Activated T-helper 2 cell treated with anti-CD3 and anti-CD28 coated beads, Interferon-gamma antibody, Interleukin-2, Interleukin-4, amounts not matched to agents 10 μg/mL and 5 μg/mL and 100 μg/mL, durations not matched to agents 14 hours and 24 hours and 36 hours (primary cell): ENCODE results near the gene CLIC3. TPM values are rescaled to one million over a fixed set of nuclear protein-coding genes. Genes with fewer than 3 reads are reported as not detected.

Source experiments
- DNase-seq: peaks from one replicate; pipeline ENCODE4 v3.0.0; 2021; ENCODE audit warnings: low spot score
- H3K27ac Mint-ChIP-seq: one replicate; pipeline ENCODE4 v1.8.0; 2021; ENCODE audit warnings: mixed read lengths
- H3K27me3 Mint-ChIP-seq: one replicate; pipeline ENCODE4 v1.8.0; 2021; ENCODE audit warnings: low read depth, mixed read lengths
- H3K36me3 Mint-ChIP-seq: one replicate; pipeline ENCODE4 v1.8.0; 2021; ENCODE audit warnings: low read depth, mixed read lengths
- H3K4me1 Mint-ChIP-seq: one replicate; pipeline ENCODE4 v1.8.0; 2021; ENCODE audit warnings: low read depth, mixed read lengths
- H3K4me3 Mint-ChIP-seq: one replicate; pipeline ENCODE4 v1.8.0; 2021; ENCODE audit warnings: low read depth, mild to moderate bottlenecking, moderate library complexity, mixed read lengths
- H3K9me3 Mint-ChIP-seq: one replicate; pipeline ENCODE4 v1.8.0; 2021; ENCODE audit warnings: mixed read lengths
- intact Hi-C: fragments of 100-400 bp; cut with micrococcal nuclease; formaldehyde crosslinking; loops from one replicate; pipeline ENCODE4 v1.15.1; 2023
- total RNA-seq: library from RNA; stranded (reverse); gene quantifications from 2 replicates; pipeline ENCODE4 v1.2.3, GENCODE V29; 2022

The CLIC3 gene
- total RNA-seq, 1 donor from 2014 or later = not detected

- Mint-ChIP-seq H3K4me1 (no peaks in the 10 kb centered on the region), H3K9me3 (peaks cover 9% of the 10 kb centered on the region), H3K4me3 (no peak overlapping the region), H3K27ac (no peak overlapping the region), H3K36me3 (no peaks in the 10 kb centered on the region), H3K27me3 (no peaks in the 10 kb centered on the region)
- intact Hi-C loops = loop anchor here (10.0 kb wide), 1 partner anchor 76 kb away; the partner anchor contains the start of gene FUT7
- DNase-seq = no peak
These were observed 37.2 kb downstream of the CLIC3 start for GRCh38 chr9:136958898-136959850.

GRCh38 chr9:136958473-136958872, 37.9 kb downstream of the CLIC3 start:
- Mint-ChIP-seq H3K9me3 (peaks cover 9% of the 10 kb centered on the region), H3K4me1 (no peaks in the 10 kb centered on the region), H3K36me3 (no peaks in the 10 kb centered on the region), H3K27me3 (no peaks in the 10 kb centered on the region), H3K27ac (no peak overlapping the region), H3K4me3 (no peak overlapping the region)
- intact Hi-C loops = loop anchor here (10.0 kb wide), 1 partner anchor 76 kb away; the partner anchor contains the start of gene FUT7
- DNase-seq = no peak

GRCh38 chr9:136957901-136958300, 38.5 kb downstream of the CLIC3 start:
- Mint-ChIP-seq H3K36me3 (no peaks in the 10 kb centered on the region), H3K9me3 (peaks cover 9% of the 10 kb centered on the region), H3K4me3 (no peak overlapping the region), H3K4me1 (no peaks in the 10 kb centered on the region), H3K27ac (no peak overlapping the region), H3K27me3 (no peaks in the 10 kb centered on the region)
- intact Hi-C loops = loop anchor here (10.0 kb wide), 1 partner anchor 77 kb away; the partner anchor contains the start of gene FUT7
- DNase-seq = no peak

- intact Hi-C loops = loop anchor here (10.0 kb wide), 1 partner anchor 77 kb away; the partner anchor contains the start of gene FUT7
- Mint-ChIP-seq H3K27ac (no peak overlapping the region), H3K4me3 (no peak overlapping the region), H3K9me3 (peaks cover 9% of the 10 kb centered on the region), H3K27me3 (no peaks in the 10 kb centered on the region), H3K4me1 (no peaks in the 10 kb centered on the region), H3K36me3 (no peaks in the 10 kb centered on the region)
- DNase-seq = no peak
These were observed 38.9 kb downstream of the CLIC3 start for GRCh38 chr9:136957461-136957860.

GRCh38 chr9:136956604-136957003, 39.8 kb downstream of the CLIC3 start:
- Mint-ChIP-seq H3K27ac (no peak overlapping the region), H3K4me3 (no peak overlapping the region), H3K4me1 (no peaks in the 10 kb centered on the region), H3K36me3 (no peaks in the 10 kb centered on the region), H3K27me3 (no peaks in the 10 kb centered on the region), H3K9me3 (peaks cover 9% of the 10 kb centered on the region)
- no peak for DNase-seq
- intact Hi-C loops = loop anchor here (10.0 kb wide), 1 partner anchor 78 kb away; the partner anchor contains the start of gene FUT7

GRCh38 chr9:136955943-136956335, 40.4 kb downstream of the CLIC3 start:
- H3K4me3 Mint-ChIP-seq = no peak overlapping the region
- no peaks in the 10 kb centered on the region for H3K27me3 Mint-ChIP-seq
- no peak overlapping the region for H3K27ac Mint-ChIP-seq
- H3K4me1 Mint-ChIP-seq = no peaks in the 10 kb centered on the region
- no peak for DNase-seq
- peaks cover 9% of the 10 kb centered on the region for H3K9me3 Mint-ChIP-seq
- intact Hi-C loops = loop anchor here (10.0 kb wide), 1 partner anchor 79 kb away; the partner anchor contains the start of gene FUT7
- H3K36me3 Mint-ChIP-seq = no peaks in the 10 kb centered on the region

GRCh38 chr9:136955202-136955942, 41.0 kb downstream of the CLIC3 start:
- no peak overlapping the region for H3K27ac Mint-ChIP-seq
- intact Hi-C loops = loop anchor here (10.0 kb wide), 1 partner anchor 79 kb away; the partner anchor contains the start of gene FUT7
- peaks cover 9% of the 10 kb centered on the region for H3K9me3 Mint-ChIP-seq
- H3K27me3 Mint-ChIP-seq = no peaks in the 10 kb centered on the region
- DNase-seq = no peak
- H3K4me1 Mint-ChIP-seq = no peaks in the 10 kb centered on the region
- H3K4me3 Mint-ChIP-seq = no peak overlapping the region
- H3K36me3 Mint-ChIP-seq = no peaks in the 10 kb centered on the region

- Mint-ChIP-seq H3K36me3 (no peaks in the 10 kb centered on the region), H3K9me3 (peaks cover 9% of the 10 kb centered on the region), H3K4me3 (no peak overlapping the region), H3K27ac (no peak overlapping the region), H3K4me1 (no peaks in the 10 kb centered on the region), H3K27me3 (no peaks in the 10 kb centered on the region)
- DNase-seq = no peak
- intact Hi-C loops = loop anchor here (10.0 kb wide), 1 partner anchor 80 kb away; the partner anchor contains the start of gene FUT7
These were observed 41.9 kb downstream of the CLIC3 start for GRCh38 chr9:136954270-136955083.

GRCh38 chr9:136953771-136954269, 42.5 kb downstream of the CLIC3 start:
- Mint-ChIP-seq H3K4me1 (no peaks in the 10 kb centered on the region), H3K9me3 (peaks cover 9% of the 10 kb centered on the region), H3K27ac (no peak overlapping the region), H3K36me3 (no peaks in the 10 kb centered on the region), H3K27me3 (no peaks in the 10 kb centered on the region), H3K4me3 (no peak overlapping the region)
- intact Hi-C loops = loop anchor here (10.0 kb wide), 1 partner anchor 81 kb away; the partner anchor contains the start of gene FUT7
- DNase-seq = no peak

GRCh38 chr9:136952876-136953770, 43.2 kb downstream of the CLIC3 start:
- Mint-ChIP-seq H3K27ac (no peak overlapping the region), H3K4me3 (no peak overlapping the region), H3K36me3 (no peaks in the 10 kb centered on the region), H3K9me3 (peaks cover 9% of the 10 kb centered on the region), H3K4me1 (no peaks in the 10 kb centered on the region), H3K27me3 (no peaks in the 10 kb centered on the region)
- intact Hi-C loops = loop anchor here (10.0 kb wide), 1 partner anchor 82 kb away; the partner anchor contains the start of gene FUT7
- DNase-seq = no peak

GRCh38 chr9:136952321-136952850, 44.0 kb downstream of the CLIC3 start:
- intact Hi-C loops = loop anchor here (10.0 kb wide), 1 partner anchor 82 kb away; the partner anchor contains the start of gene FUT7
- Mint-ChIP-seq H3K9me3 (peaks cover 9% of the 10 kb centered on the region), H3K4me1 (no peaks in the 10 kb centered on the region), H3K27ac (no peak overlapping the region), H3K36me3 (no peaks in the 10 kb centered on the region), H3K4me3 (no peak overlapping the region), H3K27me3 (no peaks in the 10 kb centered on the region)
- DNase-seq = no peak
